Epithelial cell of prostate (primary cell): ENCODE data around the gene SPDYE6.
A peak's percentile ranks its signal among the peaks of the same experiment; 100 is the strongest.
"Not testable (repeated sequence)": the region's sequence is repeated elsewhere in the genome, so short reads cannot be mapped to it uniquely, and the experiment has no call there.

Experiments used
- DNase-seq: peaks from one replicate; pipeline ENCODE4 v3.0.0-alpha.2; 2011; ENCODE audit warnings: low read depth, low spot score
- H3K27ac ChIP-seq: fragments of 450-650 bp; 2 replicates; pipeline ENCODE4 v1.5.1; 2017; ENCODE audit warnings: mild to moderate bottlenecking

SPDYE6 gene

DNA sequence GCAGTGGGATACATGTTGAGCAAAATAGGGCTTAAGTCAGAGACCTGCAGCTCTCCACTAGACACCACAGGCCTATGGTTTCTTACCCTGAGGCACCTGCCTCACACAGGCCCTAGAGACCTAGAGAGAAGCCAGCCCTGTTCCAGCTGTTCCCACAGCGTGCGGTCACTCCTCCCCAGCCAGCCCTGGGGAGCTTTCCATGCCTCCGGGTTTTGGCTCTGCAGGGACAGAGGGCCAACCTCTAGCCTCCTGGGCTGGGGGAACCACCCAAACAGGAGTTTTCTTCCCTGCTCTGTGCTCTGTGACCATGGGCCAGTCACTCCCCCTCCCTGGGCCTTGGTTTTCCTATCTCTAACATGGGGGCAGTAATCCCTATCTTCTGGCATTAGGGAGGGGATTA is 36.6 kb downstream of the SPDYE6 start:
- DNase-seq = no peak
- H3K27ac ChIP-seq = no peak overlapping the region

DNA sequence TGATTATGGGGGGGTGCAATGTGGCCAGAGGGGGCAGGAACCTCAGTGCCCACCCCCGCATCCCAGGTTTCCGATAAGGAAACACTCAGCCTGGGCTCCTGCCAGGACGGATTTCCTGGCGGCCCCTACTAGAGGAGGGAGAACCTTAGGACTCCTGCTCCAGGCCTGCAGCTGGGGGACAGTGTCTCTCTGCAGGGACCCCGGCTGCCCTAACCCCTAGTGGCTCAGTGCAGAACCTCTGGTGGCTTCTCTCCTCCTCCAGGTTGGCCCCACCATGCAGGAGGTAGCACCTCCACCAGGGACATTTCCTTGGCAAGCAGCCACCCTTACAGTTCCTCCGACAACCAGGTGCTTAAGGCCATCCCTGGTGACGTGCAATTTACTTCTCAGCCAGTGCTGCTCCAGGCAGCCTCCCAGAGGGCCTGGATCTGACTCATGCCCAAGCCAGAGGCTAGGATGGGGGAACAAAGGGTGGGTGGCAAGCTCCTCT is 37.7 kb downstream of the SPDYE6 start:
- no peak overlapping the region for H3K27ac ChIP-seq
- peak; percentile 53 for DNase-seq

DNA sequence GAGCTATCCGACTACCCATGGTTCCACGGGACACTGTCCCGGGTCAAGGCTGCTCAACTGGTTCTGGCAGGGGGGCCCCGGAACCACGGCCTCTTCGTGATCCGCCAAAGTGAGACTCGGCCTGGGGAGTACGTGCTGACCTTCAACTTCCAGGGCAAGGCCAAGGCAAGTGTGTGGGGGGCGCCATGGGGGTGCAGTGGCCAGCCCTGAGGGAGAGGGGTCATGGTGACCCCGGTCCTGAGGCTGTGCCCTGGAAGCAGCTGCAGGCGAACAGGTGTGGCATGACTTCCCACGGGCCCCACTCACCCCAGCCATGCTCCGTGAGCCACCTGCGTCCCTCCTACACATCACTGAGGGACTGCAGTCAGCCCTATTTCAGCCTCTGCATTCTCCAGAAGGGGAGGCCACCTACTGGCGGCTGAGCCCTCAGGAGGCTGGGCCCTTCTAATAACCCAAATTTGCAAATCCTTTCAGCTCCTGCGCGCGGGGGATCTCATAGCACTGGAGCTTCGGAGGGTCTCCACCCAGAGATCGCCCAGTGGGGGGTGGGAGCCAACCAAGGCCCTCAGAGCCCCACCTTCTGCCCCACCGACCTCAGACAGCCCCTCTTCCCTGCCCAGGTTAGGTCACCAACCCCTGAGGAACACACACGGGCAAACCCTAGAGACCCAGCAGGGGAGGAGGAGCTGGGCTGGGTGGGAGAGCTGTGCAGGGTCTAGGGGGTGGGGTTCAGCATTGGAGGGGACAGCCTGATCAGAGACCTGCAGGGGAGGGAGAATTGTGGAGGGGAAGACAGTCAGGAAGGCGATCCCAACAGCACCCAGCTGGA is 38.8 kb downstream of the SPDYE6 start:
- H3K27ac ChIP-seq = no peak overlapping the region
- DNase-seq = no peak

- H3K27ac ChIP-seq = no peak overlapping the region
- no peak for DNase-seq
Measured at GRCh38 chr7:102313997-102314780, 42.1 kb downstream of the SPDYE6 start.

DNA sequence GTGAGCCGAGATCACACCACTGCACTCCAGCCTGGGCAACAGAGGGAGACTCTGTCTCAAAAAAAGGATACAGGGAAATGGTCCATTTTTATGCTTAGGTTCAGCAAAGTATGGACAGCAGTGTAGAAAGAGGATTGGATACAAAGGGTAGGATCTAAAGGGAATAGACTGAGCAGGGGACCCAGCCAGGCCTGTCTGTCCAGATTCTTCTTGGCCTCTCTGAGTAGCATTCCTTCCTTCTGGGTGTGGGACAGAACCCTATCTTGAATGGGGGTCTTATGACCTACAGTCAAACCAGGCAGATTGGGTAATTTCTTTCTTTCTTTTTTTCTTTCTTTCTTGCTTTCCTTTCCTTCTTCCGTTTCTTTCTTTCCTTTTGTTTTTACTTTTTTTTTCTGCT is 43.9 kb downstream of the SPDYE6 start:
- H3K27ac ChIP-seq = no peak overlapping the region
- no peak for DNase-seq

DNA sequence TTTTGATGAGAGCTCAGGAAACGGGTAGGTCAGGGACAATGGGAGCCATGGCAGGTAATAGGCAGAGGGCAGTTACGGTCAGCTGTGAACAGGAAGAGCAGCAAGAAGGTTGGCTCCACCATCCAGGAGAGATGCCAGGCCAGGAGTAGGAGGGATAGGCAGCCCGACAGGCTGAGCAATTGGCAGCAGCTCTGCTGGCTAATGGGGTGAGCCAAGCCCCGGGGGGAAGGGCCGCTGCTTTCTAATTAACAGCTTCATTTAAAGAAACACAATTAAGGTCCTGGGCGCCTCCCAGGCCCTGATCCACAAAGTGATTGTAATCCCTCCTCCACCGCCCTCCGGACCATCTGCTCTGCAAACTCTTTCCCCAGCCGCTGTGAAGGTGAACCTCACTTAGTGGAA is 45.8 kb downstream of the SPDYE6 start:
- no peak for DNase-seq
- H3K27ac ChIP-seq = no peak overlapping the region

DNA sequence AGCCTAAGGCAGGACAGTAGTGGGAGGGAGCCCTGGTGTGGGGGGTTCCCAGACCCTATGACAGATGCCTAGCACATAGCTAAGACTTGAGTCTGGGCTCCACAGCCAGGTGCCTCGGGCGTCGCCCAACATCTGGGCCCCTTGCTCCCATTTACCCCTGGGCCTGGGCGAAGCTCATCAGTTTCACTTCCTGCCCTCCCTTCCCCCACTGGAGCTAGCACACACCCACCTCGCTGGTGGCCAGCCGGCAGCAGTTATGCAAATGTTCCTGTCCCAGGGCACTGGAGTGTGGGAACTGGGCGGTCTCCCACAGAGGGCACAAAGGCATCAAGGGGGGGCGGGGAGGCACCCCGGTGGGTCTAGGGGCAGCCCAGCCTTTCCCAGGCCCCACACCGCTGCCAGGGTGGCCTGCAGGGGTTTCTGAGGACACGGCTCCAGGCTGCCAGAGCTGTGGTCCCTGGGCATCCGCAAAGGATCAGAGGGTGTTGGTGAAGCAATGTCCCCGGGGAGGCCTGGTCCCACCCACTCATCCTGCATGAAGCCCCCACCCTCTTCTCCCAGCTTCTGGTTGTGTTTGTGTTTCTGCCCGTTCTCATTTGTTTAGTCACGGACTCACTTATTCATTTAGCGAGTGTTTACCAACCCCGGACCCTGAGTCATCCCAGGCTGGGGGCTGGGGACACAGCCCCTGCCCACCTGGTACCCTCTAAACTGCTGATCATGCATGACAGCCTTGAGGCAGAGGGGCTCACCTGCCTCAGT is 49.1 kb downstream of the SPDYE6 start:
- DNase-seq = no peak
- no peak overlapping the region for H3K27ac ChIP-seq

DNA sequence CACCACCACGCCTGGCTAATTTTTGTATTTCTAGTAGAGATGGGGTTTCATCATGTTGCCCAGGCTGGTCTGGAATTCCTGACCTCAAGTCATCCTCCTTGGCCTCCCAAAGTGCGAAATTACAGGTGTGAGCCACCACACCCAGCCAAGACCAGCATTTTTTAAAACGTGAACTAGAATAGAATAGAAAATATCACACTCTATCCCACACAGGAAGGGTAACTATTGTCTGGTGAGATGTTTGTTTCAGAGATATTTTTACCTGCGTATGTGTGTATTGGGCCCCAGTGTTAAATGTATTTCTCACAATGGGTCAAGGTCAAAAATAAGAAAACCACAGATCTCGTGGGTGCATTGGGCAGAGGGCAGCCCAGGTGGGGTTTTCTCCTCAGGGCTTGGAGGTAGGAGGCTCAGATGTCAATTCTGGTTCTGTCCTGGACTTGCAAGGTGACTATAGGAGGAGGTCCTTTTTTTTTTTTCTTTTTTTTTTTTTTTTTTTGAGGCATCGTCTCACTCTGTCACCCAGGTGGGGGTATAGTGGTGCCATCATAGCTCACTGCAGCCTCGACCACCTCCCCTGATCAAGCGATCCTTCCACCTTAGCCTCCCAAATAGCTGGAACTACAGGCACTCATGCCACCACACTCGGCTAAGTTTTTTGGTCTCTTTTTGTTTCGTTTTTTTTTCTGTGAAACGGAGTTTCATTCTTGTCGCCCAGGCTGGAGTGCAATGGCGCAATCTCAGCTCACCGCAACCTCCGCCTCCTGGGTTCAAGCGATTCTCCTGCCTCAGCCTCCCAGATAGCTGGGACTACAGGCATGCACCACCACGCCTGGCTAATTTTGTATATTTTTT is 50.6 kb downstream of the SPDYE6 start:
- DNase-seq = no peak
- no peak overlapping the region for H3K27ac ChIP-seq

GRCh38 chr7:102304668-102305067 is 51.6 kb downstream of the SPDYE6 start:
- no peak overlapping the region for H3K27ac ChIP-seq
- no peak for DNase-seq

DNA sequence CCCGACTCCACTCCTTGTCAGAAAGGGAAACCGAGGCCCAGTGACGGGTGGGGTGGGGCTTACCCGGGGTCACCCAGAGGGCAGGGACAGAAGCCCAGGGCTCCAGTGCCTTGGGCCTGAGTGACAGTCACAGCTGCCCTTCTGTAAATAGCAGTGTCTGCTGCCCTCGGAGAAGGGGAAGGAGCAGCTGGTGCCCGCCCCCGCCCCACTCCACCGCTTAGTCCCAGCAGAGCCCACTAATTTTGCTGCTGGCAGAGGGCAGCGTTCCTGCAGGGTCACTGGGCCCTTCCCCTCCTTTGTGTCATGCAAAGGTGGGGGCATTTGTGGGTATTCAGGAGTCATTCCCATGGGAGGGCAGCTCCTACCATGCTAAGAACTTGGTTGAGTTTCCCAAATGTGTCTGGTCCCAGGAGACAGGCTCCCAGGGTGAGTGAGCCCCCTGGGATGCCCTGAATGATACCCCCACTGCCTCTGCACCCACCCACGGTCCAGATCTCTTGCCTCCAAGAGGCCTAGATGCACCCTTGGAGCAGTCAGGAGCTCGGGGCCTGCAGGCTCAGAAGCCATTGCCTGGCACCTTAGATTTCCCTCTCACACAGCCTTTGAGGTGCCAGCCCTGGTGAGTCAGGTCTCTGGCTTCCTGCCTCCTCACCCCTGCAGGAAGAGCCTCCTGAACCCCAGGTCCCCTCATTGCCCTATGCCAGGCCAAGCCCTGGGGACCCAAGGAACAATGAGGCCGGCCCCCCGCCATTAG is 52.4 kb downstream of the SPDYE6 start:
- no peak for DNase-seq
- H3K27ac ChIP-seq = no peak overlapping the region

- H3K27ac ChIP-seq = no peak overlapping the region
- DNase-seq = no peak
Measured at GRCh38 chr7:102302025-102302424, 54.2 kb downstream of the SPDYE6 start.

DNA sequence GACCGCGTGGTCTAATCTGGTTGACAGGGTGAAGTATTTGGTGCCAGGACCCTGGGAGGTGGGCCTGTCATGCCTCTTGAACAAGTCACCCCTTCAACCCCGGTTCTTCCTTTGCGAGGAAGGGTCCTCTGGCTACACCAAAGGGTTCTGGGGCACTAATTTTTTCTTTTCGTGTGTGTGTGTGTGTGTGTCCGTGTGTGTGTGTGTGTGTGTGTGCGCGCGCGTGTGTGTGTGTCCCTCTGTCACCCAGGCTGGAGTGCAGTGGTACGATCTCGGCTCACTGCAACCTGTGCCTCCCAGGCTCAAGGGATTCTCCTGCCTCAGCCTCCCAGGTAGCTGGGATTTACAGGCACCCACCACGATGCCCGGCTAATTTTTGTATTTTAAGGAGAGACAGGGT is 54.9 kb downstream of the SPDYE6 start:
- DNase-seq, H3K27ac ChIP-seq: not testable (repeated sequence)

DNA sequence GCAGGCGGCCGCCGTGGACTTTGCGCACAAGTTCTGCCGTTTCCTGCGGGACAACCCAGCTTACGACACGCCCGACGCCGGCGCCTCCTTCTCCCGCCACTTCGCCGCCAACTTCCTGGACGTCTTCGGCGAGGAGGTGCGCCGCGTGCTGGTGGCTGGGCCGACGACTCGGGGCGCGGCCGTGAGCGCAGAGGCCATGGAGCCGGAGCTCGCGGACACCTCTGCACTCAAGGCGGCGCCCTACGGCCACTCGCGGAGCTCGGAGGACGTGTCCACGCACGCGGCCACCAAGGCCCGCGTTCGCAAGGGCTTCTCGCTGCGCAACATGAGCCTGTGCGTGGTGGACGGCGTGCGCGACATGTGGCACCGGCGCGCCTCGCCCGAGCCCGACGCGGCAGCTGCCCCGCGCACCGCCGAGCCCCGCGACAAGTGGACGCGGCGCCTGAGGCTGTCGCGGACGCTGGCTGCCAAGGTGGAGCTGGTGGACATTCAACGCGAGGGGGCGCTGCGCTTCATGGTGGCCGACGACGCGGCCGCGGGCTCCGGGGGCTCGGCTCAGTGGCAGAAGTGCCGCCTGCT is 55.5 kb downstream of the SPDYE6 start:
- H3K27ac ChIP-seq = no peak overlapping the region

DNA sequence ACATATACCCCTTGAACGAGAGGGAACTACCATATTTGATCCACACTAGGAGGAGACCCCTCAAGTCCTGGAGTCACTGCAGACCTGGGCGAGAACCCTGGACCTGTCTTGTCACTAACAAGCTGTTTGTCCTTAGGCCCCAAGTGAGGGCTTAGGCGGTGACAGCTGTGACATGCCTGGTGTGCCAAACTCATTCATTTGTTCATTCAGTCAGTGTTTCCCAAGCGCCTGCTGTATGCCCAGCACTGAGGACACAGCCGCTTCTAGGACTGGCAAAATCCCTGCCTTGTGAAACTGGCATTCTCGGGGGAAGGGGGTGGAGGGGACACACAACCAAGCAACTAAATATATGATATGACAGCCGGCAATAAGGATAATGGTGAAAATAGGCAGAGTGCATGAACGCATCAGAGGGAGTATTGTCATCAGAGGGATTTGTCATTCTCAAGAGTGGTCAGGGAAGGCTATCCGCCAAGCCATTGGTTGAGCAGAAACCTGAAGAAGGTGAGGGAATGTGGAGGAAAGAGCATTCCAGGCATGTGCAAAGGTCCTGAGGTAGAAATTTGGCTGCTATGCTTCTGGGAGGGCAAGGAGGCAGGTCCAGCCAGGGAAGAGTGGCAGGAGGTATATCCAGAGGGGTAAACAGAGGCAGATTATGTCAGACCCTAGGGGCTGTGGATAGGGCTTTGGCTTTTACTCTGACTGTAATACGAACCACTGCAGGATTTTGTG is 58.6 kb downstream of the SPDYE6 start:
- no peak overlapping the region for H3K27ac ChIP-seq
- DNase-seq = no peak

More for the DNA sequence above, 55.5 kb downstream of the SPDYE6 start:
- DNase-seq = no peak

DNA sequence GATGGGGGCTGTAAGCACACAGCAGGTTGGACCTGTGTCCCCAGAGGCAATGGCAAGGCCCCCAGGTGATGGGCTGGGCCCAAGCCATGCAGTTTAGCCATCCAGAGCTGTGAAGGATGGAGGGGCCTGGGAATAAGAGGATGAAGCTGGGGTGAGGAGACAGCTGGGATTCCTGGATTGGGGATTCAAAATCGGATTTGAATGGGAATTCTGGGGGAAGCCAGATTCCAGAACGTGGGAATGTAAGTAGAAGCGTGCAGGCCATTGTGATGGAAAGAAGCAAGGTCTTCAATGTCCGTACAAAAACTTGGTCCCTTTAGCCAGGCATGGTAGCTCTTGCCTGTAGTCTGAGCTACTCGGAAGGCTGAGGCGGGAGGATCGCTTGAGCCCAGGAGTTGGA is 59.7 kb downstream of the SPDYE6 start:
- DNase-seq = no peak

DNA sequence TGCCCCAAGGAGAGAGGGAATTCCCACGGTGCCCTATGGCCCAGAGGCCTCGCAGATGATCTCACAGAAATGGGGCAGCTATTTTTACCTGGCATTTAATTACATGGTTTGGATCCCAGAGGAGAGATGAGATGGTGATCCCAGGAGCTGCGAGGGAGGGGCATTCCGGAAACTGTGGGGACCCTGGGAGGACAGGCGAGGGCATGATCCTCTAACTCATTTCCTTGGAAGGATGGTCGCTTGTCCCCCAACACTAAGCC is 60.1 kb downstream of the SPDYE6 start:
- DNase-seq = no peak
- H3K27ac ChIP-seq = no peak overlapping the region

More for the DNA sequence above, 59.7 kb downstream of the SPDYE6 start:
- no peak overlapping the region for H3K27ac ChIP-seq
